ENCODE measurements around the gene TEAD3.

DNA sequence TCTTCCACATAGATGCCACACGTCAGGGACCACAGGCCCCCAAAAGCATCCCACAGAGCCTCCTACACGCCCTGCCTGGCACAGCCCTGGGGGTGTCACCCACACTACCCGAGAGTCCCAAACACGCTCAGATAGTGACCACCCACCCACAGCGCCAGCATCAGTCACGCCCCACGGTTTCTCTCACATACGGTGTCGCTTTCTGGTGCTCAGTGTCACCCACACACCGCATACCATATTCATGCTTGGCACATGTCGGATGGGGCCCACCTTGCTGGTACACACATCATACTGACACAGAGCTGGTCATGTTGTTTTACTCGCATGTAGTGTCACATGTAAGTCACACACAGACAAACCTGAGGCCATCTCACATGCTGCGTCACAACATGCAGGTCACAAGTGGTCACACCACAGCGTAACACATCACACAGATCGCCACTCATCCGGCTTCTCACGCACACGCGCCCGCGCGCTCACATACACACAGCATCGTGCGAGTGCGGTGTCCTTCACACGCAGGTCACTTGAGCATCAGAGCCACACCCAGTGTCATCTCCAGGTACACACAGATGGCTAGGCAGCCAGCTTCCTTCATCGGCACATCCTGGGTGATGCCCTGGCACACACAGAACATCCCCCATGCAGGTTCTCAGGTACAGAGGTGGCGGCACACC, 3.4 kb downstream of the TEAD3 start:
- TF ChIP-seq CTCF (IDR thresholded peaks at IDR 0.05; ENCODE audit: insufficient read depth, low read depth, low read length) (no peak), EZH2 (IDR thresholded peaks at IDR 0.05; ENCODE audit: insufficient read depth, low read length) (no peak)

Measured in astrocyte (in vitro differentiated cells and primary cell).